Measurements from ENCODE around the gene KRT20. TPM values are rescaled to one million over a fixed set of nuclear protein-coding genes. Genes with fewer than 3 reads are reported as not detected.
A peak's percentile ranks its signal among the peaks of the same experiment; 100 is the strongest.

KRT20 gene
- total and polyA plus RNA-seq, 4 donors, result not detected

- DNase-seq (ENCODE audit: low spot score), result no peak
- Histone ChIP-seq H3K4me1 (ENCODE audit: control insufficient read depth in 4 of 4, insufficient read depth in 4 of 4, low read length in 3 of 4) (no peaks in the 10 kb centered on the region), H3K4me3 (ENCODE audit: low read depth in 1 of 3, low read length in 3 of 3) (no peak overlapping the region), H3K9ac (ENCODE audit: low read depth in 1 of 2, low read length in 2 of 2) (no peak overlapping the region), H3K27me3 (ENCODE audit: control insufficient read depth in 4 of 4, insufficient read depth in 4 of 4, low read length in 3 of 4) (peaks cover 0 to 3% (median 0%) of the 10 kb centered on the region in 4 donors), H3K9me3 (ENCODE audit: control insufficient read depth in 4 of 4, low read length in 3 of 4) (no peaks in the 10 kb centered on the region), H3K36me3 (ENCODE audit: control insufficient read depth in 4 of 4, insufficient read depth in 3 of 4, low read depth in 1 of 4, low read length in 3 of 4) (no peaks in the 10 kb centered on the region), H3K27ac (ENCODE audit: low read depth in 1 of 2, low read length in 2 of 2) (no peak overlapping the region)
- TF ChIP-seq HNF4A (conservative IDR thresholded peaks at IDR 0.05) (no peak), GABPA (IDR thresholded peaks at IDR 0.05 in 1 of 2, conservative IDR thresholded peaks at IDR 0.05 in 1 of 2) (no peak), JUND (IDR thresholded peaks at IDR 0.05) (peak in 1 of 2 donors; percentile 12), YY1 (IDR thresholded peaks at IDR 0.05) (no peak), NR2F2 (IDR thresholded peaks at IDR 0.05) (no peak)
- TF ChIP-seq, protein P1, sequence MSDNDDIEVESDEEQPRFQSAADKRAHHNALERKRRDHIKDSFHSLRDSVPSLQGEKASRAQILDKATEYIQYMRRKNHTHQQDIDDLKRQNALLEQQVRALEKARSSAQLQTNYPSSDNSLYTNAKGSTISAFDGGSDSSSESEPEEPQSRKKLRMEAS (IDR thresholded peaks at IDR 0.05), result no peak
- TF ChIP-seq, protein P2, sequence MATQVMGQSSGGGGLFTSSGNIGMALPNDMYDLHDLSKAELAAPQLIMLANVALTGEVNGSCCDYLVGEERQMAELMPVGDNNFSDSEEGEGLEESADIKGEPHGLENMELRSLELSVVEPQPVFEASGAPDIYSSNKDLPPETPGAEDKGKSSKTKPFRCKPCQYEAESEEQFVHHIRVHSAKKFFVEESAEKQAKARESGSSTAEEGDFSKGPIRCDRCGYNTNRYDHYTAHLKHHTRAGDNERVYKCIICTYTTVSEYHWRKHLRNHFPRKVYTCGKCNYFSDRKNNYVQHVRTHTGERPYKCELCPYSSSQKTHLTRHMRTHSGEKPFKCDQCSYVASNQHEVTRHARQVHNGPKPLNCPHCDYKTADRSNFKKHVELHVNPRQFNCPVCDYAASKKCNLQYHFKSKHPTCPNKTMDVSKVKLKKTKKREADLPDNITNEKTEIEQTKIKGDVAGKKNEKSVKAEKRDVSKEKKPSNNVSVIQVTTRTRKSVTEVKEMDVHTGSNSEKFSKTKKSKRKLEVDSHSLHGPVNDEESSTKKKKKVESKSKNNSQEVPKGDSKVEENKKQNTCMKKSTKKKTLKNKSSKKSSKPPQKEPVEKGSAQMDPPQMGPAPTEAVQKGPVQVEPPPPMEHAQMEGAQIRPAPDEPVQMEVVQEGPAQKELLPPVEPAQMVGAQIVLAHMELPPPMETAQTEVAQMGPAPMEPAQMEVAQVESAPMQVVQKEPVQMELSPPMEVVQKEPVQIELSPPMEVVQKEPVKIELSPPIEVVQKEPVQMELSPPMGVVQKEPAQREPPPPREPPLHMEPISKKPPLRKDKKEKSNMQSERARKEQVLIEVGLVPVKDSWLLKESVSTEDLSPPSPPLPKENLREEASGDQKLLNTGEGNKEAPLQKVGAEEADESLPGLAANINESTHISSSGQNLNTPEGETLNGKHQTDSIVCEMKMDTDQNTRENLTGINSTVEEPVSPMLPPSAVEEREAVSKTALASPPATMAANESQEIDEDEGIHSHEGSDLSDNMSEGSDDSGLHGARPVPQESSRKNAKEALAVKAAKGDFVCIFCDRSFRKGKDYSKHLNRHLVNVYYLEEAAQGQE (IDR thresholded peaks at IDR 0.05), result no peak
- 53% methylated on average over 6 of the region's 6 CpGs for WGBS
These were observed 30.7 kb downstream of the KRT20 start for GRCh38 chr17:40854175-40854814.

DNA sequence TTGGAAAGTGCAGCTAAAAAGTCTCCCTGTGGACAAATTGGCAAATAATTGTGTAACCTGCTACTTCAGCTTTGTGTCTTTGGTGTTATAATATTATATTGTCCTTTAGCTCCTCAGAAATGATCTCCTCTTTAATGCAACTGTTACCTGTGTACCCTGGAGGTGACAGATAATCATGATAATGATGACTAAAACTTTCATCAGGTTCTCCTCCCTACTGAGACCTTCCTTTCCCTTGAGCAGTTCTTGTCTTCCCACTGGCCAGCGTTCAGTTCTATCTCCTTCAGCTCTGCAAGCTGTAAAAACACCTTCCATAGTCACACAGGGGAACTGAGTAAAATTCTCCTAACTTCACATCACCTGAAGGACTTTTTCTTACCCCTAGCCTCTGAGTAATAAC lies 32.7 kb downstream of the KRT20 start:
- Histone ChIP-seq H3K27ac (ENCODE audit: low read depth in 1 of 2, low read length in 2 of 2) (no peak overlapping the region), H3K27me3 (ENCODE audit: control insufficient read depth in 4 of 4, insufficient read depth in 4 of 4, low read length in 3 of 4) (peaks cover 0 to 3% (median 0%) of the 10 kb centered on the region in 4 donors), H3K9ac (ENCODE audit: low read depth in 1 of 2, low read length in 2 of 2) (no peak overlapping the region), H3K4me1 (ENCODE audit: control insufficient read depth in 4 of 4, insufficient read depth in 4 of 4, low read length in 3 of 4) (no peaks in the 10 kb centered on the region), H3K36me3 (ENCODE audit: control insufficient read depth in 4 of 4, insufficient read depth in 3 of 4, low read depth in 1 of 4, low read length in 3 of 4) (no peaks in the 10 kb centered on the region), H3K9me3 (ENCODE audit: control insufficient read depth in 4 of 4, low read length in 3 of 4) (no peaks in the 10 kb centered on the region), H3K4me3 (ENCODE audit: low read depth in 1 of 3, low read length in 3 of 3) (no peak overlapping the region)
- DNase-seq (ENCODE audit: low spot score), result no peak
- no peak for TF ChIP-seq HNF4A (conservative IDR thresholded peaks at IDR 0.05)
- 63% methylated on average over 1 of the region's 1 CpG for WGBS

GRCh38 chr17:40850293-40850972 lies 34.6 kb downstream of the KRT20 start:
- WGBS, result 92% methylated on average over 3 of the region's 3 CpGs
- TF ChIP-seq TAF1 (conservative IDR thresholded peaks at IDR 0.05), result no peak
- no peak for TF ChIP-seq HNF4G (IDR thresholded peaks at IDR 0.05)
- TF ChIP-seq FOXA2 (IDR thresholded peaks at IDR 0.05), result no peak
- no peak for TF ChIP-seq SP1 (IDR thresholded peaks at IDR 0.05)
- TF ChIP-seq GABPA (IDR thresholded peaks at IDR 0.05 in 1 of 2, conservative IDR thresholded peaks at IDR 0.05 in 1 of 2), result no peak
- TF ChIP-seq FOXA1 (IDR thresholded peaks at IDR 0.05), result no peak
- TF ChIP-seq, protein P3, sequence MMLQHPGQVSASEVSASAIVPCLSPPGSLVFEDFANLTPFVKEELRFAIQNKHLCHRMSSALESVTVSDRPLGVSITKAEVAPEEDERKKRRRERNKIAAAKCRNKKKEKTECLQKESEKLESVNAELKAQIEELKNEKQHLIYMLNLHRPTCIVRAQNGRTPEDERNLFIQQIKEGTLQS (IDR thresholded peaks at IDR 0.05), result no peak
- Histone ChIP-seq H3K4me3 (ENCODE audit: low read depth in 1 of 3, low read length in 3 of 3) (no peak overlapping the region), H3K27me3 (ENCODE audit: control insufficient read depth in 4 of 4, insufficient read depth in 4 of 4, low read length in 3 of 4) (peaks cover 0 to 3% (median 0%) of the 10 kb centered on the region in 4 donors), H3K9me3 (ENCODE audit: control insufficient read depth in 4 of 4, low read length in 3 of 4) (no peaks in the 10 kb centered on the region), H3K36me3 (ENCODE audit: control insufficient read depth in 4 of 4, insufficient read depth in 3 of 4, low read depth in 1 of 4, low read length in 3 of 4) (no peaks in the 10 kb centered on the region), H3K9ac (ENCODE audit: low read depth in 1 of 2, low read length in 2 of 2) (no peak overlapping the region), H3K4me1 (ENCODE audit: control insufficient read depth in 4 of 4, insufficient read depth in 4 of 4, low read length in 3 of 4) (no peaks in the 10 kb centered on the region), H3K27ac (ENCODE audit: low read depth in 1 of 2, low read length in 2 of 2) (no peak overlapping the region)
- DNase-seq (ENCODE audit: low spot score), result no peak
